Upper lobe of right lung (tissue), 1 donor: ENCODE data around the gene SAPCD2. TPM values are rescaled to one million over a fixed set of nuclear protein-coding genes. Genes with fewer than 3 reads are reported as not detected.
A peak's percentile ranks its signal among the peaks of the same experiment; 100 is the strongest.
"Not testable (repeated sequence)": the region's sequence is repeated elsewhere in the genome, so short reads cannot be mapped to it uniquely, and the experiment has no call there.

Experiments
- ATAC-seq: fragments of 200-7000 bp; cut with Tn5 transposase; one replicate; pipeline ENCODE4 v1.9.1; 2020; ENCODE audit warnings: mild to moderate bottlenecking, moderate library complexity
- DNase-seq: peaks from one replicate; pipeline ENCODE4 v3.0.0-alpha.2; 2020
- H3K27ac ChIP-seq: fragments of 200-600 bp; one replicate; pipeline ENCODE4 v1.8.0; 2022
- H3K27me3 ChIP-seq: fragments of 200-600 bp; one replicate; pipeline ENCODE4 v1.8.0; 2022; ENCODE audit warnings: mild to moderate bottlenecking
- H3K36me3 ChIP-seq: fragments of 200-600 bp; one replicate; pipeline ENCODE4 v1.8.0; 2022
- H3K4me1 ChIP-seq: fragments of 200-600 bp; one replicate; pipeline ENCODE4 v1.8.0; 2022
- H3K4me3 ChIP-seq: fragments of 200-600 bp; one replicate; pipeline ENCODE4 v1.8.0; 2022; ENCODE audit warnings: mild to moderate bottlenecking
- H3K9me3 ChIP-seq: fragments of 200-600 bp; one replicate; pipeline ENCODE4 v1.8.0; 2022
- CTCF ChIP-seq: fragments of 200-600 bp; IDR thresholded peaks from one replicate; pipeline ENCODE4 v1.8.0; 2022; ENCODE audit warnings: antibody characterized with exemption
- intact Hi-C: fragments of 100-400 bp; cut with DNase I; formaldehyde crosslinking; loops from one replicate; pipeline ENCODE4 v1.11.0; 2022
- total RNA-seq: library from RNA; stranded (reverse); fragmentation: NEBNext Ultra II Directional; extraction: Animal tissue kit (Norgen Biotek cat#: 25700); gene quantifications from one replicate; pipeline ENCODE4 v1.2.1, GENCODE V29; 2021
- donor health status: DM: no; HTN: yes; CAD: no; lungs with severe emphysema.

SAPCD2 gene
- total RNA-seq, 1 donor from 2014 or later: 0.84 TPM

DNA sequence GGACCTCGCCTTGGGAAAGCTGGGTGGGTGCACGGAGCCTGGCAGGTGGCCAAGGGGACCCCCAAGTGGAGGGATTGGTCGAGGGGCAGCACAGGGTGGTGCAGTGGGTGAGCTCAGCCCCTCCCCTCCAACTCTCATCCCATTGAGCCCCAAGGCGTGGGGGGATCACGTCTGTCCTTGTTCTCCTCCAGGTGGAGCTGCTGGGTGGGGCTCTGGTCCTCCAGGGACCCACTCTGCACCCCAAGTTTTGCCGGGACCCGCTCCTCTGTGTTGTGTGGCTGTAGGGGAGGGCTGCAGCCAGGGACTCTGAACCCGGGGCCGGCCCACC is 34.9 kb downstream of the SAPCD2 start:
- TF ChIP-seq CTCF: no peak
- ATAC-seq (no peak), DNase-seq (no peak)
- no peak overlapping the region for H3K27ac ChIP-seq
- no peaks in the 10 kb centered on the region for H3K36me3 ChIP-seq
- H3K4me3 ChIP-seq: no peak overlapping the region
- H3K9me3 ChIP-seq: no peaks in the 10 kb centered on the region
- intact Hi-C loops: loop anchor here (10.0 kb wide), 1 partner anchor 91 kb away; the partner anchor contains the start of genes C8G and FBXW5
- H3K4me1 ChIP-seq: peaks cover 19% of the 10 kb centered on the region
- no peaks in the 10 kb centered on the region for H3K27me3 ChIP-seq

- intact Hi-C loops: loop anchor here (5.0 to 10.0 kb wide), 2 partner anchors 90 to 248 kb away; partner anchors contain the start of genes C8G and FBXW5
- peak; percentile 91 for DNase-seq
- Histone ChIP-seq H3K27ac (no peak overlapping the region), H3K36me3 (no peaks in the 10 kb centered on the region), H3K27me3 (no peaks in the 10 kb centered on the region), H3K9me3 (no peaks in the 10 kb centered on the region), H3K4me3 (no peak overlapping the region), H3K4me1 (peaks cover 20% of the 10 kb centered on the region)
- peak; percentile 90 for TF ChIP-seq CTCF
- ATAC-seq: peak; percentile 82
Observed at GRCh38 chr9:137034709-137035506, 35.4 kb downstream of the SAPCD2 start.

DNA sequence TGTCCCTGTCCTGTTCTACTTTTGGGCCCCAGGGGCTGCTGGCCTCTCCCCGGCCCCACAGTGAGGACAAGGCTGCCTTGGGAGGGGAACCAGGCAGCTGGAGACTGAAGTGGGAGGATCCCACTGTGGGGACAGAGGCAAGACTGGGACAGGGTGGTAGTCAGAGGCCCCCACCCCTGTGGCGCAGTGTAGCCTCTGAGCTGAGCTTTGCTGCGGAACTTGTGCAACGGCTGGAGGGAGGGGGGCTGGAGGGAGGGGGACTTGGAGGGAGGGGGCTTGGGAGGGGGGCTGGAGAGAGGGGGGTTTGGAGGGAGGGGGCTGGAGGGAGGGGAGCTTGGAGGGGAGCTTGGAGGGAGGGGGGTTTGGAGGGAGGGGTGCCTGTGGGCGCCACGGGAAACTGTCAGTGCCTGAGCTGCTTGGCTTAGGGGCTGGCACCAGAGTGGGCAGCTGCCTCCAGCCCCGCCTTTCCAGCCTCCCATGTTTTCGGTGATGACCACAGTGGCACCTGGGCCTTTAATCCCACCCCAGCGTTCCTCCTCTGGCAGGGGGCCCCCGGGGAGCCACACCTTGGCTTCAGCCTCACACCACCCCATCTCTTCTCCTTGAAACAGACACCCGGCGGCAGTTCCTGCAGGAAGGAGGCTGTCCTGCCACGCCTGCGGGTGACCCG is 36.2 kb downstream of the SAPCD2 start:
- H3K27ac ChIP-seq: no peak overlapping the region
- H3K9me3 ChIP-seq: no peaks in the 10 kb centered on the region
- ATAC-seq: peak; percentile 5
- DNase-seq: no peak
- no peak for TF ChIP-seq CTCF
- H3K36me3 ChIP-seq: no peaks in the 10 kb centered on the region
- peaks cover 26% of the 10 kb centered on the region for H3K4me1 ChIP-seq
- H3K27me3 ChIP-seq: no peaks in the 10 kb centered on the region
- peak overlapping the region; percentile 21 for H3K4me3 ChIP-seq
- intact Hi-C loops: loop anchor here (5.0 to 10.0 kb wide), 2 partner anchors 89 to 247 kb away; partner anchors contain the start of genes C8G and FBXW5

DNA sequence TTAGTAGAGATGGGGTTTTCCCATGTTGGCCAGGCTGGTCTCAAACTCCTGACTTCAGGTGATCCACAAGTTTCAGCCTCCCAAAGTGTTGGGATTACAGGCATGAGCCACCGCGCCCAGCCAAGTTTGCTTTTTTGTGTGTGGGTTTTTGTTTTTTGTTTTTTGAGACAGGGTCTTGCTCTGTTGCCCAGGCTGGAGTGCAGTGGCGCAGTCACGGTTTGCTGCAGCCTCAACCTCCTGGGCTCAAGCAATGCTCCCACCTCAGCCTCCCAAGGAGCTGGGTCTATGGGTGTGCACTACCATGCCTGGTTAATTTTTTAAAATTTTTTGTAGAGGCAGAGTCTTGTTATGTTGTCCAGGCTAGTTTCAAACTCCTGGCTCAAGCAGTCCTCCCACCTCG is 36.9 kb downstream of the SAPCD2 start:
- not testable (repeated sequence) for ATAC-seq, DNase-seq, H3K9me3 ChIP-seq, H3K36me3 ChIP-seq, H3K27me3 ChIP-seq, H3K27ac ChIP-seq
- Histone ChIP-seq H3K4me3 (peak overlapping the region; percentile 21), H3K4me1 (peaks cover 33% of the 10 kb centered on the region)
- intact Hi-C loops: loop anchor here (5.0 to 10.0 kb wide), 2 partner anchors 89 to 246 kb away; partner anchors contain the start of genes C8G and FBXW5

DNA sequence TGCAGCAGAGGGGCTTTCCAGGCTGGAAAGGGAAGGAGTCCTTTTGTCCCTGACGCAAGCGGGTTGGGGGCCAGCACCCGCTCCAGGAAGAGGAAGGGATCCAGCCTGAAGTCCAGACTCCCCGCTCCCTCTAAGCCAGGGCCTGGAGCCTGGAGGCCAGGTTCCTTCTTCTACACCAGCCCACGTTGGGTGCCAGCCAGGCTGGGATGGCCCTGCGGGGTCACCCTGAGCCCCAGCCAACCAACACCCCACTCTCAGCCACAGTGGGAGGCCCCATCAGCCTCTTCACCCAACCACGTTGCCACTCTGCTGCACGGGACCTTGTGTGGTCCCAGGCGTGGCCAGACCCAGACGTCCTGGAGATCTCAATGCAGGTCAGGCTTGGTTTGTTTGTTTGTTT is 37.5 kb downstream of the SAPCD2 start:
- Histone ChIP-seq H3K27me3 (no peaks in the 10 kb centered on the region), H3K36me3 (no peaks in the 10 kb centered on the region), H3K4me3 (peak overlapping the region; percentile 21), H3K4me1 (peaks cover 35% of the 10 kb centered on the region), H3K27ac (peak overlapping the region; percentile 36), H3K9me3 (no peaks in the 10 kb centered on the region)
- peak; percentile 76 for DNase-seq
- TF ChIP-seq CTCF: no peak
- intact Hi-C loops: loop anchor here (5.0 to 10.0 kb wide), 2 partner anchors 88 to 246 kb away; partner anchors contain the start of genes C8G and FBXW5
- peak; percentile 39 for ATAC-seq
